DND-41 (cell line): ENCODE data around the gene TRMU.

Experiments used
- ATAC-seq: fragments of 200-7000 bp; cut with Tn5 transposase; 3 replicates; pipeline ENCODE4 v1.9.1; 2021; ENCODE audit warnings: low read depth; ENCODE audit not compliant: insufficient read depth
- DNase-seq: peaks from one replicate; pipeline ENCODE4 v3.0.0-alpha.2; 2020
- H2AFZ ChIP-seq: 2 replicates; pipeline ENCODE4 v1.6.0; 2012; ENCODE audit warnings: low read depth, low read length
- H3K27ac ChIP-seq: 2 replicates; pipeline ENCODE4 v1.5.1; 2012; ENCODE audit warnings: low read length, inconsistent platforms
- H3K27me3 ChIP-seq: fragments of 200-600 bp; sonication (generic); 2 replicates; pipeline ENCODE4 v1.6.0; 2012; ENCODE audit warnings: low read length, mild to moderate bottlenecking, inconsistent platforms; ENCODE audit not compliant: insufficient read depth, poor library complexity
- H3K36me3 ChIP-seq: 2 replicates; pipeline ENCODE4 v1.5.1; 2012; ENCODE audit warnings: low read length, inconsistent platforms; ENCODE audit not compliant: insufficient read depth
- H3K4me1 ChIP-seq: 2 replicates; pipeline ENCODE4 v1.5.1; 2012; ENCODE audit warnings: mild to moderate bottlenecking, low read length; ENCODE audit not compliant: insufficient read depth
- H3K4me2 ChIP-seq: 2 replicates; pipeline ENCODE4 v1.6.0; 2012; ENCODE audit warnings: mild to moderate bottlenecking, moderate library complexity, low read length, inconsistent platforms; ENCODE audit not compliant: insufficient read depth
- H3K4me3 ChIP-seq, 2 experiments: fragments of 200-600 bp in 1 of 2; shearing (Covaris generic) in 1 of 2; 2 replicates each; pipeline ENCODE4 v1.5.1; 2012 to 2016; ENCODE audit warnings: inconsistent platforms in 2 of 2, low read length in 2 of 2, mild to moderate bottlenecking in 2 of 2, low read depth in 1 of 2, moderate library complexity in 1 of 2
- H3K79me2 ChIP-seq: 2 replicates; pipeline ENCODE4 v1.6.0; 2012; ENCODE audit warnings: low read length, inconsistent platforms; ENCODE audit not compliant: insufficient read depth
- H3K9ac ChIP-seq: 2 replicates; pipeline ENCODE4 v1.6.0; 2012; ENCODE audit warnings: low read depth, mild to moderate bottlenecking, inconsistent platforms, low read length, moderate library complexity
- H3K9me3 ChIP-seq: 2 replicates; pipeline ENCODE4 v1.5.1; 2012; ENCODE audit warnings: low read length, moderate library complexity, mild to moderate bottlenecking, inconsistent platforms; ENCODE audit not compliant: insufficient read depth, severe bottlenecking
- H4K20me1 ChIP-seq: 2 replicates; pipeline ENCODE4 v1.6.0; 2012; ENCODE audit warnings: low read length; ENCODE audit not compliant: insufficient read depth
- CTCF ChIP-seq: IDR thresholded peaks from 2 replicates; pipeline ENCODE4 v1.5.1; 2012; ENCODE audit warnings: borderline replicate concordance, low read length, moderate library complexity, mild to moderate bottlenecking; ENCODE audit not compliant: poor library complexity, severe bottlenecking; ENCODE audit errors: extremely low read depth
- EZH2 ChIP-seq: IDR thresholded peaks from 3 replicates; pipeline ENCODE4 v1.6.1; 2012; ENCODE audit warnings: borderline replicate concordance, low read depth, mild to moderate bottlenecking, moderate library complexity, low read length, inconsistent platforms; ENCODE audit not compliant: severe bottlenecking

The TRMU gene

GRCh38 chr22:46320166-46320710 is 15.3 kb upstream of the TRMU start:
- Histone ChIP-seq H3K4me3 (no peak overlapping the region), H3K4me1 (no peaks in the 10 kb centered on the region), H3K36me3 (peaks cover 95% of the 10 kb centered on the region), H3K79me2 (peaks cover 78% of the 10 kb centered on the region), H3K27ac (no peak overlapping the region), H3K9me3 (no peaks in the 10 kb centered on the region), H4K20me1 (peaks cover 59% of the 10 kb centered on the region), H3K9ac (no peak overlapping the region), H3K27me3 (no peaks in the 10 kb centered on the region), H2AFZ (no peak overlapping the region), H3K4me2 (no peak overlapping the region)
- TF ChIP-seq CTCF: no peak
- TF ChIP-seq EZH2: no peak
- DNase-seq: no peak
- no peak for ATAC-seq

GRCh38 chr22:46320716-46321386 is 14.7 kb upstream of the TRMU start:
- Histone ChIP-seq H3K9ac (no peak overlapping the region), H3K4me1 (no peaks in the 10 kb centered on the region), H3K4me3 (no peak overlapping the region), H3K36me3 (peaks cover 95% of the 10 kb centered on the region), H3K27ac (no peak overlapping the region), H4K20me1 (peaks cover 62% of the 10 kb centered on the region), H3K79me2 (peaks cover 76% of the 10 kb centered on the region), H3K4me2 (no peak overlapping the region), H3K27me3 (no peaks in the 10 kb centered on the region), H2AFZ (no peak overlapping the region), H3K9me3 (no peaks in the 10 kb centered on the region)
- DNase-seq (no peak), ATAC-seq (no peak)
- TF ChIP-seq EZH2 (no peak), CTCF (no peak)

GRCh38 chr22:46322711-46323110 is 12.8 kb upstream of the TRMU start:
- Histone ChIP-seq H3K79me2 (peaks cover 67% of the 10 kb centered on the region), H3K4me2 (no peak overlapping the region), H4K20me1 (peaks cover 59% of the 10 kb centered on the region), H3K9me3 (no peaks in the 10 kb centered on the region), H2AFZ (no peak overlapping the region), H3K27ac (no peak overlapping the region), H3K4me3 (no peak overlapping the region), H3K9ac (no peak overlapping the region), H3K27me3 (no peaks in the 10 kb centered on the region), H3K36me3 (peaks cover 95% of the 10 kb centered on the region), H3K4me1 (no peaks in the 10 kb centered on the region)
- no peak for DNase-seq
- ATAC-seq: no peak
- TF ChIP-seq CTCF: no peak
- no peak for TF ChIP-seq EZH2
